Measurements from ENCODE around the gene BTNL3. TPM values are rescaled to one million over a fixed set of nuclear protein-coding genes. Genes with fewer than 3 reads are reported as not detected.
A peak's percentile ranks its signal among the peaks of the same experiment; 100 is the strongest.

BTNL3 gene
- total RNA-seq = not detected in 2 replicates
- not detected in 2 replicates for polyA plus RNA-seq
- not detected in 2 replicates for polyA plus RNA-seq (2011; cell fraction: cytosol; rRNA removed)
- not detected in 2 replicates for polyA plus RNA-seq (2011; cell fraction: nucleus; rRNA removed)
- not detected in 2 replicates for polyA plus RNA-seq (2012)
- polyA minus RNA-seq = not detected in 2 replicates
- polyA minus RNA-seq (2011; cell fraction: cytosol; rRNA and poly(A)+ RNA removed) = not detected
- not detected in 2 replicates for polyA minus RNA-seq (2011; cell fraction: nucleus; rRNA and poly(A)+ RNA removed)
- not detected for Bru-seq, nascent RNA
- percentile 3 among the genes with signal in this experiment for BruChase-seq, experiment 1, labeled RNA remaining after a 6-hour chase
- BruChase-seq, experiment 2, labeled RNA remaining after a 2-hour chase = not detected
- long read RNA-seq = 0 reads

DNA sequence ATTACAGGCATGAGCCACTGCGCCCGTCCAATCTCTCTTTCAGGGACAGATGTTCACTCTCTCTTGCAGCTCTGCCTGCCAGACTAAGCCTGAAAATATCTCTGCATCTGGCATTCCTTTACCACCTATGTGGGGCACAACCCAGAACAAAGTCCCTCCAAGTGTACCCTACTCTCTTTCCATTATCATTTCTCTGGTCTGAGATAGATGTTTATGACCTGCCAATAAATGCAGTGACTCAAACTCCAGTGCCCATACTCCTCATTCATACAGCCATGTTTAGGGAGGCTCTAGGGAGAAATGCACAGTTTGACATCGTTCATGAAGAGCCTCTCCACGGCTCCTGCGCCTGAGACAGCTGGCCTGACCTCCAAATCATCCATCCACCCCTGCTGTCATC is at the start of gene BTNL3:
TSS of gene BTNL3 (plus strand) at position 255 of the 400 bp plus-strand sequence. CDS start 183 bp downstream, outside the sequence.
- dilution Hi-C loops (cut with MboI; ENCODE audit: extremely low pct_ligation_motif_present, low sequenced_read_pairs) (no loop called here), intact Hi-C loops (cut with micrococcal nuclease) (no loop called here)
- no peak within 1 kb of the TSS for H2AFZ ChIP-seq (ENCODE audit: low read depth, low read length)
- FAIRE-seq (no peak), DNase-seq (ENCODE audit: low read depth, low spot score) (no peak)
- no peaks in the 10 kb centered on the region for H3K36me3 ChIP-seq (ENCODE audit: control insufficient read depth in 2 of 2, extremely low read depth in 1 of 2, insufficient read depth in 2 of 2, low read length in 2 of 2)
- H3K9ac ChIP-seq (replicated peaks; ENCODE audit: extremely low read depth, insufficient read depth, low read length) = no peak within 1 kb of the TSS
- POLR2A ChIA-PET = no interaction called here
- no peaks in the 10 kb centered on the region for H3K4me1 ChIP-seq (ENCODE audit: control insufficient read depth, extremely low read depth, insufficient read depth, low read length)
- TF ChIP-seq CTCF (IDR thresholded peaks at IDR 0.05; ENCODE audit: extremely low read depth in 1 of 2, insufficient read depth in 1 of 2, low read depth in 1 of 2, low read length in 2 of 2) (no peak), POLR2A (IDR thresholded peaks at IDR 0.05; ENCODE audit: low read depth, low read length) (no peak), GATA2 (IDR thresholded peaks at IDR 0.05; ENCODE audit: insufficient read depth, insufficient read length, low read depth, low read length) (no peak), JUN (IDR thresholded peaks at IDR 0.05; ENCODE audit: borderline replicate concordance, insufficient read depth, insufficient read length, low read depth) (no peak), EZH2 (IDR thresholded peaks at IDR 0.05; ENCODE audit: borderline replicate concordance, low read depth, low read length, severe bottlenecking) (no peak), MYC (IDR thresholded peaks at IDR 0.05; ENCODE audit: low read depth, low read length) (no peak), POLR2AphosphoS5 (IDR thresholded peaks at IDR 0.05; ENCODE audit: insufficient read depth, low read depth, low read length) (no peak), FOS (IDR thresholded peaks at IDR 0.05; ENCODE audit: borderline replicate concordance, insufficient read depth, low read length) (no peak)
- TF ChIP-seq, protein P1, sequence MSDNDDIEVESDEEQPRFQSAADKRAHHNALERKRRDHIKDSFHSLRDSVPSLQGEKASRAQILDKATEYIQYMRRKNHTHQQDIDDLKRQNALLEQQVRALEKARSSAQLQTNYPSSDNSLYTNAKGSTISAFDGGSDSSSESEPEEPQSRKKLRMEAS (IDR thresholded peaks at IDR 0.05; ENCODE audit: insufficient read depth, insufficient read length) = no peak
- H3K4me3 ChIP-seq (replicated peaks in 1 of 3; ENCODE audit: insufficient read depth in 1 of 3, low read depth in 1 of 3, low read length in 3 of 3) = no peak within 1 kb of the TSS
- H3K9me1 ChIP-seq (replicated peaks; ENCODE audit: control insufficient read depth, extremely low read depth, insufficient read depth, low read length) = no peaks in the 10 kb centered on the region
- no peaks in the 10 kb centered on the region for H3K79me2 ChIP-seq (ENCODE audit: control insufficient read depth, insufficient read depth, low read length)
- CTCF ChIA-PET = no interaction called here
- BruUV-seq (replicated peaks) = no TSS peak
- no peaks in the 10 kb centered on the region for H3K27me3 ChIP-seq (ENCODE audit: control insufficient read depth in 2 of 2, insufficient read depth in 2 of 2, low read length in 2 of 2)
- no peaks in the 10 kb centered on the region for H4K20me1 ChIP-seq (replicated peaks; ENCODE audit: control insufficient read depth, extremely low read depth, insufficient read depth, low read length)
- no peak within 1 kb of the TSS for H3K4me2 ChIP-seq (ENCODE audit: insufficient read depth, low read length)
- no peak within 1 kb of the TSS for H3K27ac ChIP-seq (ENCODE audit: insufficient read depth, low read depth, low read length)
- H3K9me3 ChIP-seq (replicated peaks; ENCODE audit: control insufficient read depth, insufficient read depth, low read length) = no peaks in the 10 kb centered on the region
